Astrocyte (in vitro differentiated cells and primary cell): Measurements from ENCODE around the gene DPAGT1.

Experiments
- CTCF ChIP-seq: IDR thresholded peaks from 2 replicates; pipeline ENCODE4 v1.5.1; 2011; ENCODE audit warnings: low read depth, mild to moderate bottlenecking, inconsistent platforms, low read length, moderate library complexity; ENCODE audit not compliant: insufficient read depth
- EZH2 ChIP-seq: IDR thresholded peaks from 2 replicates; pipeline ENCODE4 v1.6.1; 2012; ENCODE audit warnings: mild to moderate bottlenecking, low read length, inconsistent platforms; ENCODE audit not compliant: insufficient read depth

GRCh38 chr11:119048644-119049043 lies 53.0 kb downstream of the DPAGT1 start:
- TF ChIP-seq CTCF = no peak
- TF ChIP-seq EZH2 = no peak
